CD14-positive monocyte (primary cell): Measurements from ENCODE around the gene POLR2L. TPM values are rescaled to one million over a fixed set of nuclear protein-coding genes. Genes with fewer than 3 reads are reported as not detected.

Experiments used
- DNase-seq, 3 donors: peaks; one replicate each; pipeline ENCODE4 v3.0.0-alpha.2; 2011 to 2022
- H2AFZ ChIP-seq: 2 replicates; pipeline ENCODE4 v1.6.0; 2012; ENCODE audit warnings: mild to moderate bottlenecking, low read depth, low read length, inconsistent platforms; ENCODE audit not compliant: insufficient read depth, poor library complexity, severe bottlenecking
- H3K27ac ChIP-seq, 2 donors: 1 replicate in 1 of 2; 2 replicates in 1 of 2; pipeline ENCODE4 v1.5.1; 2012 to 2013; ENCODE audit warnings: low read length in 2 of 2, control low read depth in 1 of 2, inconsistent platforms in 1 of 2, low read depth in 1 of 2, mild to moderate bottlenecking in 1 of 2
- H3K27me3 ChIP-seq, 2 donors: one replicate each; pipeline versions ENCODE4 v1.6.0 to v1.6.1; 2011 to 2013; ENCODE audit warnings: low read length in 2 of 2; ENCODE audit not compliant: control insufficient read depth in 2 of 2, insufficient read depth in 2 of 2
- H3K36me3 ChIP-seq, 2 donors: replicated peaks in 1 of 2; 1 replicate in 1 of 2; 2 replicates in 1 of 2; pipeline versions ENCODE4 v1.5.1 to v1.6.1; 2012 to 2013; ENCODE audit warnings: low read length in 2 of 2, control low read depth in 1 of 2, inconsistent platforms in 1 of 2, mild to moderate bottlenecking in 1 of 2; ENCODE audit not compliant: insufficient read depth in 2 of 2, control insufficient read depth in 1 of 2
- H3K4me1 ChIP-seq, 2 donors: 1 replicate in 1 of 2; 2 replicates in 1 of 2; pipeline versions ENCODE4 v1.5.1 to v1.6.1; 2012 to 2013; ENCODE audit warnings: low read length in 2 of 2, control low read depth in 1 of 2, inconsistent platforms in 1 of 2, mild to moderate bottlenecking in 1 of 2, moderate library complexity in 1 of 2; ENCODE audit not compliant: insufficient read depth in 2 of 2, control insufficient read depth in 1 of 2
- H3K4me2 ChIP-seq: replicated peaks from 2 replicates; pipeline ENCODE3; 2012; ENCODE audit warnings: low read length, moderate library complexity, mild to moderate bottlenecking; ENCODE audit not compliant: poor library complexity, severe bottlenecking; ENCODE audit errors: extremely low read depth
- H3K4me3 ChIP-seq, 3 experiments: fragments of 200-600 bp in 1 of 3; sonication (generic) in 1 of 3; replicated peaks in 1 of 3; 1 replicate in 2 of 3; 2 replicates in 1 of 3; pipeline ENCODE4 v1.5.1; 2011 to 2013; ENCODE audit warnings: low read length in 3 of 3, mild to moderate bottlenecking in 3 of 3, control low read depth in 2 of 3, low read depth in 2 of 3, inconsistent platforms in 1 of 3, moderate library complexity in 1 of 3
- H3K79me2 ChIP-seq: 2 replicates; pipeline ENCODE4 v1.6.0; 2012; ENCODE audit warnings: mild to moderate bottlenecking, control low read depth, inconsistent platforms, low read length, moderate library complexity; ENCODE audit not compliant: insufficient read depth
- H3K9ac ChIP-seq: 2 replicates; pipeline ENCODE4 v1.6.0; 2017; ENCODE audit warnings: low read length, mild to moderate bottlenecking; ENCODE audit not compliant: insufficient read depth, poor library complexity, severe bottlenecking
- H3K9me3 ChIP-seq, 2 donors: replicated peaks in 1 of 2; 1 replicate in 1 of 2; 2 replicates in 1 of 2; pipeline versions ENCODE4 v1.5.1 to v1.6.1; 2012 to 2013; ENCODE audit warnings: low read length in 2 of 2, control low read depth in 1 of 2; ENCODE audit not compliant: control insufficient read depth in 1 of 2, insufficient read depth in 1 of 2
- H4K20me1 ChIP-seq: 2 replicates; pipeline ENCODE4 v1.6.0; 2012; ENCODE audit warnings: mild to moderate bottlenecking, low read length, control low read depth, moderate library complexity; ENCODE audit not compliant: insufficient read depth
- H3K27ac Mint-ChIP-seq, 7 donors: one replicate each; pipeline ENCODE4 v1.8.0; 2020; ENCODE audit warnings: mild to moderate bottlenecking in 7 of 7, mixed read lengths in 7 of 7, moderate library complexity in 6 of 7, inconsistent platforms in 2 of 7
- H3K27me3 Mint-ChIP-seq, 3 donors: one replicate each; pipeline ENCODE4 v1.8.0; 2021 to 2022; ENCODE audit warnings: low read depth in 3 of 3, mild to moderate bottlenecking in 3 of 3, mixed read lengths in 3 of 3, moderate library complexity in 3 of 3, inconsistent platforms in 1 of 3
- H3K36me3 Mint-ChIP-seq, 2 donors: one replicate each; pipeline ENCODE4 v1.8.0; 2020; ENCODE audit warnings: mixed read lengths in 2 of 2, inconsistent platforms in 1 of 2, mild to moderate bottlenecking in 1 of 2
- H3K4me1 Mint-ChIP-seq: one replicate; pipeline ENCODE4 v1.8.0; 2020; ENCODE audit warnings: mild to moderate bottlenecking, mixed read lengths
- H3K4me3 Mint-ChIP-seq, 2 donors: one replicate each; pipeline ENCODE4 v1.8.0; 2020; ENCODE audit warnings: mild to moderate bottlenecking in 2 of 2, mixed read lengths in 2 of 2, moderate library complexity in 1 of 2
- H3K9me3 Mint-ChIP-seq, 7 donors: one replicate each; pipeline ENCODE4 v1.8.0; 2020 to 2022; ENCODE audit warnings: mixed read lengths in 7 of 7, mild to moderate bottlenecking in 6 of 7, moderate library complexity in 6 of 7, inconsistent platforms in 2 of 7
- WGBS: methylation state at CpG from one replicate; pipeline ENCODE4 v1.1.5; 2013; ENCODE audit warnings: missing lambda C conversion rate; ENCODE audit not compliant: insufficient coverage; 5-methylcytosine and 5-hydroxymethylcytosine counted together
- intact Hi-C, 2 donors: fragments of 100-400 bp; cut with micrococcal nuclease; formaldehyde crosslinking; loops; one replicate each; pipeline versions ENCODE4 v1.15.0 to v1.15.1; 2023
- polyA plus RNA-seq, 3 donors: library from polyadenylated mRNA; depleted of rRNA in 1 of 3; unstranded in 2 of 3; stranded (reverse) in 1 of 3; fragments of 300-500 nt in 2 of 3; fragments of >200 nt in 1 of 3; fragmentation: Illumina TruSeq in 2 of 3; gene quantifications; 1 replicate in 2 of 3; 2 replicates in 1 of 3; pipeline ENCODE4 v1.2.3, GENCODE V29; 2012 to 2021
- TF ChIP-seq, protein P1 (sequence below): fragments of 200-600 bp; IDR thresholded peaks from one replicate; pipeline ENCODE4 v1.8.0; 2022; ENCODE audit warnings: antibody characterized with exemption, mild to moderate bottlenecking

Gene POLR2L
- polyA plus RNA-seq, 3 donors: 93.9 to 133 (median 110) TPM

GRCh38 chr11:836700-837099, 5.6 kb downstream of the POLR2L start:
- Mint-ChIP-seq H3K36me3 (peaks cover 44 to 48% of the 10 kb centered on the region in 2 donors), H3K9me3 (peaks cover 0 to 7% (median 0%) of the 10 kb centered on the region in 7 donors), H3K27me3 (peaks cover 1 to 33% (median 7%) of the 10 kb centered on the region in 3 donors), H3K4me1 (peaks cover 45% of the 10 kb centered on the region), H3K27ac (no peak overlapping the region), H3K4me3 (no peak overlapping the region)
- H3K27me3 ChIP-seq: peaks cover 0 to 18% of the 10 kb centered on the region in 2 donors
- 89% methylated on average over 9 of the region's 9 CpGs for WGBS
- H3K4me2 ChIP-seq: no peak overlapping the region
- no peaks in the 10 kb centered on the region for H3K9me3 ChIP-seq
- intact Hi-C loops: no loop called here
- no peak overlapping the region for H3K27ac ChIP-seq
- H3K79me2 ChIP-seq: peaks cover 44% of the 10 kb centered on the region
- TF ChIP-seq, protein P1, sequence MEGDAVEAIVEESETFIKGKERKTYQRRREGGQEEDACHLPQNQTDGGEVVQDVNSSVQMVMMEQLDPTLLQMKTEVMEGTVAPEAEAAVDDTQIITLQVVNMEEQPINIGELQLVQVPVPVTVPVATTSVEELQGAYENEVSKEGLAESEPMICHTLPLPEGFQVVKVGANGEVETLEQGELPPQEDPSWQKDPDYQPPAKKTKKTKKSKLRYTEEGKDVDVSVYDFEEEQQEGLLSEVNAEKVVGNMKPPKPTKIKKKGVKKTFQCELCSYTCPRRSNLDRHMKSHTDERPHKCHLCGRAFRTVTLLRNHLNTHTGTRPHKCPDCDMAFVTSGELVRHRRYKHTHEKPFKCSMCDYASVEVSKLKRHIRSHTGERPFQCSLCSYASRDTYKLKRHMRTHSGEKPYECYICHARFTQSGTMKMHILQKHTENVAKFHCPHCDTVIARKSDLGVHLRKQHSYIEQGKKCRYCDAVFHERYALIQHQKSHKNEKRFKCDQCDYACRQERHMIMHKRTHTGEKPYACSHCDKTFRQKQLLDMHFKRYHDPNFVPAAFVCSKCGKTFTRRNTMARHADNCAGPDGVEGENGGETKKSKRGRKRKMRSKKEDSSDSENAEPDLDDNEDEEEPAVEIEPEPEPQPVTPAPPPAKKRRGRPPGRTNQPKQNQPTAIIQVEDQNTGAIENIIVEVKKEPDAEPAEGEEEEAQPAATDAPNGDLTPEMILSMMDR: no peak
- DNase-seq: no peak
- no peak overlapping the region for H3K9ac ChIP-seq
- H4K20me1 ChIP-seq: peaks cover 91% of the 10 kb centered on the region
- H3K36me3 ChIP-seq: peaks cover 41 to 46% of the 10 kb centered on the region in 2 donors
- H3K4me3 ChIP-seq: no peak overlapping the region
- peaks cover 41 to 52% of the 10 kb centered on the region in 2 donors for H3K4me1 ChIP-seq
- no peak overlapping the region for H2AFZ ChIP-seq

DNA sequence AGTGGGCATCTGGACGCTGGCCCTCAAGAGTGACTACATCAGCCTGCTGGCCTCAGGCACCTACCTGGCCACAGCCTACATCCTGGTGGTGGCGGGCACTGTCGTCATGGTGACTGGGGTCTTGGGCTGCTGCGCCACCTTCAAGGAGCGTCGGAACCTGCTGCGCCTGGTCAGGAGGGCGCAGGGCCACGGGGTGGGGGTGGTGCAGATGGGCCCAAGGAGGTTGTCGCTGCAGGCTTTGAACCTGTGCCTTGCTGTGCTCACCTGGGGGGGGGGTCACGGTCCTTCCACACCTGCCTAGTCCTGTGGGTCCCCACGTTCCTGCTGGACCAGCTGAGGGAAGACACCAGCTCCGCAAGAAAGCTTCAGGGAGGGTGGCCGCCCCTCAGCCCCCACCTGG, 6.1 kb downstream of the POLR2L start:
- Histone ChIP-seq H3K4me1 (peaks cover 41 to 52% of the 10 kb centered on the region in 2 donors), H3K36me3 (peaks cover 41 to 46% of the 10 kb centered on the region in 2 donors), H3K27me3 (peaks cover 3 to 22% of the 10 kb centered on the region in 2 donors), H3K9ac (no peak overlapping the region), H3K79me2 (peaks cover 40% of the 10 kb centered on the region), H3K9me3 (no peaks in the 10 kb centered on the region), H2AFZ (no peak overlapping the region), H3K4me3 (no peak overlapping the region), H3K27ac (no peak overlapping the region), H3K4me2 (no peak overlapping the region), H4K20me1 (peaks cover 91% of the 10 kb centered on the region)
- intact Hi-C loops: no loop called here
- Mint-ChIP-seq H3K27ac (no peak overlapping the region), H3K4me1 (peaks cover 46% of the 10 kb centered on the region), H3K36me3 (peaks cover 45 to 48% of the 10 kb centered on the region in 2 donors), H3K9me3 (peaks cover 0 to 11% (median 0%) of the 10 kb centered on the region in 7 donors), H3K27me3 (peaks cover 6 to 37% (median 11%) of the 10 kb centered on the region in 3 donors), H3K4me3 (no peak overlapping the region)
- no peak for DNase-seq
- TF ChIP-seq, protein P1: no peak
- 99% methylated on average over 11 of the region's 14 CpGs for WGBS
